Measurements from ENCODE around the gene DOCK10.
"Not testable (repeated sequence)": the region's sequence is repeated elsewhere in the genome, so short reads cannot be mapped to it uniquely, and the experiment has no call there.

DOCK10 gene

GRCh38 chr2:224941960-224942359 lies 100.3 kb downstream of the DOCK10 start:
- DNase-seq = no peak

- no peak for DNase-seq
Measured at GRCh38 chr2:224940618-224941017, 101.7 kb downstream of the DOCK10 start.

- DNase-seq = no peak
Measured at GRCh38 chr2:224938651-224939182, 103.6 kb downstream of the DOCK10 start.

- DNase-seq = no peak
Measured at GRCh38 chr2:224937887-224938286, 104.4 kb downstream of the DOCK10 start.

- no peak for DNase-seq
Measured at GRCh38 chr2:224934526-224935188, 107.6 kb downstream of the DOCK10 start.

GRCh38 chr2:224933431-224933830 lies 108.8 kb downstream of the DOCK10 start:
- DNase-seq = no peak

GRCh38 chr2:224932522-224932921 lies 109.7 kb downstream of the DOCK10 start:
- no peak for DNase-seq

- DNase-seq = no peak
Measured at GRCh38 chr2:224931956-224932355, 110.3 kb downstream of the DOCK10 start.

GRCh38 chr2:224930990-224931389 lies 111.3 kb downstream of the DOCK10 start:
- DNase-seq = no peak

- DNase-seq = no peak
Measured at GRCh38 chr2:224930124-224930523, 112.1 kb downstream of the DOCK10 start.

GRCh38 chr2:224929512-224929911 lies 112.8 kb downstream of the DOCK10 start:
- no peak for DNase-seq

- DNase-seq = no peak
Measured at GRCh38 chr2:224927646-224928173, 114.6 kb downstream of the DOCK10 start.

- DNase-seq = no peak
Measured at GRCh38 chr2:224927011-224927410, 115.3 kb downstream of the DOCK10 start.

- no peak for DNase-seq
Measured at GRCh38 chr2:224925810-224926100, 116.5 kb downstream of the DOCK10 start.

- no peak for DNase-seq
Measured at GRCh38 chr2:224925061-224925809, 117.0 kb downstream of the DOCK10 start.

GRCh38 chr2:224924631-224925030 lies 117.6 kb downstream of the DOCK10 start:
- no peak for DNase-seq

GRCh38 chr2:224922142-224922727 lies 120.0 kb downstream of the DOCK10 start:
- DNase-seq = no peak

GRCh38 chr2:224919472-224920110 lies 122.7 kb downstream of the DOCK10 start:
- DNase-seq = no peak

GRCh38 chr2:224918626-224919471 lies 123.4 kb downstream of the DOCK10 start:
- no peak for DNase-seq

GRCh38 chr2:224917246-224917645 lies 125.0 kb downstream of the DOCK10 start:
- not testable (repeated sequence) for DNase-seq

- no peak for DNase-seq
Measured at GRCh38 chr2:224915136-224915535, 127.1 kb downstream of the DOCK10 start.

- no peak for DNase-seq
Measured at GRCh38 chr2:224910574-224910925, 131.7 kb downstream of the DOCK10 start.
